22Rv1 (cell line): ENCODE measurements around the gene PRPH.
A peak's percentile ranks its signal among the peaks of the same experiment; 100 is the strongest.

ENCODE experiments used
- H3K27ac ChIP-seq: fragments of 450-650 bp; 2 replicates; pipeline ENCODE4 v1.5.1; 2017
- CTCF ChIP-seq: fragments of 450-650 bp; IDR thresholded peaks from 2 replicates; pipeline ENCODE4 v1.5.1; 2017; ENCODE audit warnings: mild to moderate bottlenecking
- ZFX ChIP-seq: fragments of 450-650 bp; IDR thresholded peaks from 2 replicates; pipeline ENCODE4 v1.6.1; 2017; ENCODE audit warnings: antibody characterized with exemption, borderline replicate concordance

Gene PRPH

GRCh38 chr12:49292729-49293055 is 2.3 kb upstream of the PRPH start:
- TF ChIP-seq CTCF (no peak), ZFX (no peak)

GRCh38 chr12:49293056-49293956 is 1.6 kb upstream of the PRPH start:
- no peak for TF ChIP-seq CTCF
- peak overlapping the region; percentile 47 for H3K27ac ChIP-seq

More at GRCh38 chr12:49292729-49293055, 2.3 kb upstream of the PRPH start:
- peak overlapping the region; percentile 47 for H3K27ac ChIP-seq

GRCh38 chr12:49294086-49294803 is 702 bp upstream of the PRPH start:
- peak overlapping the region; percentile 47; the same call in 1 of the 2 replicates for H3K27ac ChIP-seq
- TF ChIP-seq ZFX = no peak
- TF ChIP-seq CTCF = no peak

- no peak overlapping the region for H3K27ac ChIP-seq
- no peak for TF ChIP-seq ZFX
- no peak for TF ChIP-seq CTCF
Observed at GRCh38 chr12:49294804-49295081, 204 bp upstream of the PRPH start.

- TF ChIP-seq ZFX (no peak), CTCF (peak; percentile 99)
- peak overlapping the region; percentile 83 for H3K27ac ChIP-seq
Observed at GRCh38 chr12:49296034-49296835, 1.3 kb downstream of the PRPH start.

GRCh38 chr12:49296836-49297694 is 2.1 kb downstream of the PRPH start:
- H3K27ac ChIP-seq = peak overlapping the region; percentile 83
- no peak for TF ChIP-seq ZFX
- TF ChIP-seq CTCF = peak; percentile 85
